Naive B cell (primary cell): ENCODE data around the gene YIF1A. TPM values are rescaled to one million over a fixed set of nuclear protein-coding genes. Genes with fewer than 3 reads are reported as not detected.
A peak's percentile ranks its signal among the peaks of the same experiment; 100 is the strongest.
"Not testable (repeated sequence)": the region's sequence is repeated elsewhere in the genome, so short reads cannot be mapped to it uniquely, and the experiment has no call there.

ENCODE experiments used
- ATAC-seq, 2 donors: fragments of 150-1000 bp; cut with Tn5 transposase; 2 replicates each; pipeline ENCODE4 v1.10.0; 2021; ENCODE audit warnings: low read depth in 2 of 2, mild to moderate bottlenecking in 2 of 2, moderate library complexity in 2 of 2
- DNase-seq: peaks from one replicate; pipeline ENCODE4 v3.0.0; 2022
- H3K27ac Mint-ChIP-seq, 6 donors: one replicate each; pipeline ENCODE4 v1.8.0; 2020 to 2022; ENCODE audit warnings: mild to moderate bottlenecking in 6 of 6, mixed read lengths in 6 of 6, moderate library complexity in 5 of 6, inconsistent platforms in 2 of 6
- H3K27me3 Mint-ChIP-seq, 3 donors: one replicate each; pipeline ENCODE4 v1.8.0; 2021 to 2022; ENCODE audit warnings: mixed read lengths in 3 of 3, mild to moderate bottlenecking in 1 of 3
- H3K36me3 Mint-ChIP-seq, 2 donors: one replicate each; pipeline ENCODE4 v1.8.0; 2020 to 2022; ENCODE audit warnings: mixed read lengths in 2 of 2, inconsistent platforms in 1 of 2, mild to moderate bottlenecking in 1 of 2
- H3K4me1 Mint-ChIP-seq, 3 donors: one replicate each; pipeline ENCODE4 v1.8.0; 2020 to 2022; ENCODE audit warnings: mixed read lengths in 3 of 3, inconsistent platforms in 1 of 3, mild to moderate bottlenecking in 1 of 3, moderate library complexity in 1 of 3
- H3K4me3 Mint-ChIP-seq, 8 donors: one replicate each; pipeline ENCODE4 v1.8.0; 2020 to 2022; ENCODE audit warnings: mild to moderate bottlenecking in 8 of 8, mixed read lengths in 8 of 8, moderate library complexity in 8 of 8, inconsistent platforms in 2 of 8
- H3K9me3 Mint-ChIP-seq, 7 donors: one replicate each; pipeline ENCODE4 v1.8.0; 2020 to 2022; ENCODE audit warnings: mixed read lengths in 7 of 7, mild to moderate bottlenecking in 5 of 7, inconsistent platforms in 2 of 7, moderate library complexity in 1 of 7
- polyA plus RNA-seq, 6 donors: library from polyadenylated mRNA; unstranded; fragments of 300-500 nt; fragmentation: Illumina TruSeq; gene quantifications; one replicate each; pipeline ENCODE4 v1.2.3, GENCODE V29; 2021; ENCODE audit warnings: low read depth in 6 of 6

Gene YIF1A
- polyA plus RNA-seq, 6 donors from 2014 or later, result 57.1 to 82.1 (median 66.0) TPM

DNA sequence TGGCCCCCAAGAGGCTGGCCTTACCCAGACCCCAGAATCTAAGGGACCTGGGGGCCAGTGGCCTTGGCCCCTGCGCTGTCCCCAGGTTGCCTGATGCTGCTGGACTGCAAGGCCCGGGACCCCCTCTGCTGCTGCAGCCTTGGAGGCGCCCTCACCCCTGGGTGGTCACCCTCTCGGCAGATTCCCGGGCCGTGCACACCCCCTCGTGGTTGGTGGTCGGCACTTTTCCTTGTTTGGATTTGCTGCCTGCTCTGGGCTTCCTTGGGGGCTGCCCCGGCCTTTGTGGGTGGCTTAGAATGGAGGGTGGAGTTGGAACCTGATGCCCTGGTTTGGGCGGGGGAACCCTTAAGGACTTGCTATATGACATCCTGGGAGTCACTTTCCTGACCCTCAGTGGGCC lies 42.0 kb upstream of the YIF1A start:
- DNase-seq, result no peak
- Mint-ChIP-seq H3K36me3 (no peaks in the 10 kb centered on the region), H3K4me1 (peaks cover 17 to 24% (median 21%) of the 10 kb centered on the region in 3 donors), H3K9me3 (no peaks in the 10 kb centered on the region), H3K27me3 (peaks cover 0 to 16% (median 14%) of the 10 kb centered on the region in 3 donors), H3K27ac (peak overlapping the region in 1 of 6 donors; percentile 49), H3K4me3 (no peak overlapping the region)
- ATAC-seq, result no peak

- Mint-ChIP-seq H3K27ac (peak overlapping the region in 1 of 6 donors; percentile 29), H3K9me3 (no peaks in the 10 kb centered on the region), H3K36me3 (no peaks in the 10 kb centered on the region), H3K4me1 (peaks cover 19 to 22% (median 21%) of the 10 kb centered on the region in 3 donors), H3K27me3 (peaks cover 0 to 8% (median 7%) of the 10 kb centered on the region in 3 donors), H3K4me3 (peak overlapping the region in 2 of 8 donors; percentile 8 to 47)
- ATAC-seq, result no peak
- DNase-seq, result no peak
Observed at GRCh38 chr11:66329165-66329673, 40.3 kb upstream of the YIF1A start.

GRCh38 chr11:66328302-66329144 lies 39.6 kb upstream of the YIF1A start:
- peak overlapping the region in 1 of 6 donors; percentile 76 for H3K27ac Mint-ChIP-seq
- DNase-seq, result peak; percentile 76
- no peaks in the 10 kb centered on the region for H3K9me3 Mint-ChIP-seq
- peak; percentile 99 for ATAC-seq
- peaks cover 21 to 25% (median 22%) of the 10 kb centered on the region in 3 donors for H3K4me1 Mint-ChIP-seq
- H3K4me3 Mint-ChIP-seq, result peak overlapping the region in 3 of 8 donors; percentile 22 to 71 (median 35)
- H3K36me3 Mint-ChIP-seq, result no peaks in the 10 kb centered on the region
- peaks cover 0 to 8% (median 7%) of the 10 kb centered on the region in 3 donors for H3K27me3 Mint-ChIP-seq

DNA sequence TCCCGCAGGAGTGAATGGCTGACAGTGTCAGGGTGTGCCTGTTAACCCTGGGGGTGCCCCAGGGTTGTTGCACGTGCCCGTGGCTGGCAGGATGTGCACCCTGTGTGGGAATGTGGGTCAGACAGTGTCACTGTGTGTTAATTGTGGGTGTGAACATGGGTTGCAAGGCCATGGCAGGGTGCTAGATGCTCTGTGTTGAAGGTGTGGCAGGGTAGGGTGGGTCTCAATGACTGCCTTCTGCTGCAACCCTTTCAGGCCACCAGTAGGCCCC lies 39.0 kb upstream of the YIF1A start:
- H3K27me3 Mint-ChIP-seq, result peaks cover 0 to 8% (median 7%) of the 10 kb centered on the region in 3 donors
- no peak overlapping the region for H3K27ac Mint-ChIP-seq
- H3K36me3 Mint-ChIP-seq, result no peaks in the 10 kb centered on the region
- H3K4me1 Mint-ChIP-seq, result peaks cover 21 to 31% (median 22%) of the 10 kb centered on the region in 3 donors
- no peaks in the 10 kb centered on the region for H3K9me3 Mint-ChIP-seq
- H3K4me3 Mint-ChIP-seq, result no peak overlapping the region
- ATAC-seq, result no peak
- DNase-seq, result no peak

GRCh38 chr11:66327171-66328030 lies 38.5 kb upstream of the YIF1A start:
- ATAC-seq, result no peak
- peaks cover 21 to 34% (median 22%) of the 10 kb centered on the region in 3 donors for H3K4me1 Mint-ChIP-seq
- DNase-seq, result no peak
- peaks cover 0 to 10% (median 8%) of the 10 kb centered on the region in 3 donors for H3K27me3 Mint-ChIP-seq
- H3K4me3 Mint-ChIP-seq, result peak overlapping the region in 2 of 8 donors; percentile 66 to 81
- no peak overlapping the region for H3K27ac Mint-ChIP-seq
- H3K9me3 Mint-ChIP-seq, result no peaks in the 10 kb centered on the region
- no peaks in the 10 kb centered on the region for H3K36me3 Mint-ChIP-seq

GRCh38 chr11:66326261-66327111 lies 37.5 kb upstream of the YIF1A start:
- Mint-ChIP-seq H3K36me3 (no peaks in the 10 kb centered on the region), H3K27ac (no peak overlapping the region)

GRCh38 chr11:66325263-66325671 lies 36.3 kb upstream of the YIF1A start:
- H3K27me3 Mint-ChIP-seq, result peaks cover 0 to 12% (median 8%) of the 10 kb centered on the region in 3 donors
- no peak for ATAC-seq
- peaks cover 0 to 1% (median 0%) of the 10 kb centered on the region in 7 donors for H3K9me3 Mint-ChIP-seq
- no peak overlapping the region for H3K4me3 Mint-ChIP-seq
- peak overlapping the region in 1 of 6 donors; percentile 79 for H3K27ac Mint-ChIP-seq
- no peak for DNase-seq
- H3K36me3 Mint-ChIP-seq, result no peaks in the 10 kb centered on the region
- H3K4me1 Mint-ChIP-seq, result peaks cover 21 to 35% (median 22%) of the 10 kb centered on the region in 3 donors

More at GRCh38 chr11:66326261-66327111, 37.5 kb upstream of the YIF1A start:
- H3K4me3 Mint-ChIP-seq, result no peak overlapping the region
- H3K27me3 Mint-ChIP-seq, result peaks cover 0 to 12% (median 8%) of the 10 kb centered on the region in 3 donors
- no peaks in the 10 kb centered on the region for H3K9me3 Mint-ChIP-seq
- ATAC-seq, result no peak
- peaks cover 21 to 35% (median 22%) of the 10 kb centered on the region in 3 donors for H3K4me1 Mint-ChIP-seq
- no peak for DNase-seq

GRCh38 chr11:66324664-66325063 lies 35.7 kb upstream of the YIF1A start:
- peak overlapping the region in 1 of 6 donors; percentile 89 for H3K27ac Mint-ChIP-seq
- no peak for ATAC-seq
- H3K36me3 Mint-ChIP-seq, result no peaks in the 10 kb centered on the region
- H3K9me3 Mint-ChIP-seq, result peaks cover 0 to 5% (median 0%) of the 10 kb centered on the region in 7 donors
- H3K4me3 Mint-ChIP-seq, result peak overlapping the region in 1 of 8 donors; percentile 57
- no peak for DNase-seq
- peaks cover 0 to 12% (median 8%) of the 10 kb centered on the region in 3 donors for H3K27me3 Mint-ChIP-seq
- peaks cover 21 to 35% (median 26%) of the 10 kb centered on the region in 3 donors for H3K4me1 Mint-ChIP-seq

GRCh38 chr11:66323684-66324083 lies 34.7 kb upstream of the YIF1A start:
- no peak for ATAC-seq
- no peak for DNase-seq
- no peak overlapping the region for H3K27ac Mint-ChIP-seq
- H3K36me3 Mint-ChIP-seq, result no peaks in the 10 kb centered on the region
- H3K9me3 Mint-ChIP-seq, result peaks cover 0 to 5% (median 0%) of the 10 kb centered on the region in 7 donors
- H3K27me3 Mint-ChIP-seq, result peaks cover 0 to 12% (median 8%) of the 10 kb centered on the region in 3 donors
- peaks cover 29 to 42% (median 35%) of the 10 kb centered on the region in 3 donors for H3K4me1 Mint-ChIP-seq
- no peak overlapping the region for H3K4me3 Mint-ChIP-seq

GRCh38 chr11:66322732-66323427 lies 33.9 kb upstream of the YIF1A start:
- peaks cover 31 to 44% (median 35%) of the 10 kb centered on the region in 3 donors for H3K4me1 Mint-ChIP-seq

DNA sequence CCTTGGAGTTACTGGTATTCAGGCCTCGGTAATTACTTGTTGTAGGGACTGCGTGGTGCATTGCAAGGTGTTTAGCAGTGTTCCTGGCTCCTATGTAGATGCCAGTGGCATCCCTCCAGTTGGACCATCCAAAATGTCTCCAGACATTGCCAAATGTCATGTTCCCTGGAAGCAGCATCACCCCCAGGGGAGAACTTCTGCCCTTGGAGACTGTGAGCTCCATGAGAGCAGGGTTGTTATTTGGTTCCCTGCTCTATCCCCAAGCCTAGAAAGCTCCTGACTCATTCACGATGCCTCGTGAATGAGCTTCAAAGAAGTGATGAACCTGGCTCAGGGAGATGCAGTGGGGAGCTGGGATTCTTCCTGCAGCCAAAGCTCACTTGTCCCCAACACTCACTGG lies 32.7 kb upstream of the YIF1A start:
- Mint-ChIP-seq H3K27me3 (peaks cover 0 to 5% (median 0%) of the 10 kb centered on the region in 3 donors), H3K4me3 (no peak overlapping the region), H3K27ac (no peak overlapping the region), H3K4me1 (peaks cover 33 to 43% (median 35%) of the 10 kb centered on the region in 3 donors), H3K36me3 (no peaks in the 10 kb centered on the region), H3K9me3 (peaks cover 0 to 5% (median 0%) of the 10 kb centered on the region in 7 donors)
- DNase-seq (no peak), ATAC-seq (no peak)

More at GRCh38 chr11:66322732-66323427, 33.9 kb upstream of the YIF1A start:
- H3K27me3 Mint-ChIP-seq, result peaks cover 0 to 12% (median 8%) of the 10 kb centered on the region in 3 donors
- H3K36me3 Mint-ChIP-seq, result no peaks in the 10 kb centered on the region
- peaks cover 0 to 5% (median 0%) of the 10 kb centered on the region in 7 donors for H3K9me3 Mint-ChIP-seq
- DNase-seq (no peak), ATAC-seq (no peak)
- no peak overlapping the region for H3K4me3 Mint-ChIP-seq
- H3K27ac Mint-ChIP-seq, result no peak overlapping the region

DNA sequence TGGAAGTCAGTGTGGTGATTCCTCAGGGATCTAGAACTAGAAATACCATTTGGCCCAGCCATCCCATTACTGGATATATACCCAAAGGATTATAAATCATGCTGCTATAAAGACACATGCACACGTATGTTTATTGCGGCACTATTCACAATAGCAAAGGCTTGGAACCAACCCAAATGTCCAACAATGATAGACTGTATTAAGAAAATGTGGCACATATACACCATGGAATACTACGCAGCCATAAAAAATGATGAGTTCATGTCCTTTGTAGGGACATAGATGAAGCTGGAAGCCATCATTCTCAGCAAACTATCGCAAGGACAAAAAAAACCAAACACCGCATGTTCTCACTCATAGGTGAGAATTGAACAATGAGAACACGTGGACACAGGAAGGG lies 31.8 kb upstream of the YIF1A start:
- not testable (repeated sequence) for H3K36me3 Mint-ChIP-seq, H3K27me3 Mint-ChIP-seq, H3K4me3 Mint-ChIP-seq, ATAC-seq, H3K27ac Mint-ChIP-seq, H3K9me3 Mint-ChIP-seq, DNase-seq
- peaks cover 31 to 39% (median 36%) of the 10 kb centered on the region in 3 donors for H3K4me1 Mint-ChIP-seq
